Neural crest cell (in vitro differentiated cells): Measurements from ENCODE around the gene ELK3. TPM values are rescaled to one million over a fixed set of nuclear protein-coding genes. Genes with fewer than 3 reads are reported as not detected.

Experiments used
- DNase-seq: peaks from one replicate; pipeline ENCODE4 v3.0.0; 2021; ENCODE audit warnings: low read depth, mixed read lengths, low spot score
- H3K27ac Mint-ChIP-seq: one replicate; pipeline ENCODE4 v1.8.0; 2021; ENCODE audit warnings: mild to moderate bottlenecking, mixed read lengths; ENCODE audit not compliant: unreplicated experiment
- H3K27me3 Mint-ChIP-seq: 2 replicates; pipeline ENCODE4 v1.8.0; 2021; ENCODE audit warnings: low read depth, mild to moderate bottlenecking, mixed read lengths
- H3K36me3 Mint-ChIP-seq: 2 replicates; pipeline ENCODE4 v1.8.0; 2021; ENCODE audit warnings: low read depth, mild to moderate bottlenecking, mixed read lengths
- H3K4me1 Mint-ChIP-seq: 2 replicates; pipeline ENCODE4 v1.8.0; 2021; ENCODE audit warnings: mixed read lengths
- H3K4me3 Mint-ChIP-seq: one replicate; pipeline ENCODE4 v1.8.0; 2021; ENCODE audit warnings: mild to moderate bottlenecking, mixed read lengths
- H3K9me3 Mint-ChIP-seq: 2 replicates; pipeline ENCODE4 v1.8.0; 2021; ENCODE audit warnings: mixed read lengths
- CTCF ChIP-seq: fragments of 200-600 bp; sonication (generic); conservative IDR thresholded peaks from 2 replicates; pipeline ENCODE4 v1.5.0; 2021; ENCODE audit warnings: antibody characterized with exemption, mild to moderate bottlenecking
- total RNA-seq: library from RNA; stranded (reverse); gene quantifications from 2 replicates; pipeline ENCODE4 v1.2.1, GENCODE V29; 2021

The ELK3 gene
- total RNA-seq, 1 donor from 2014 or later = 19.0 TPM

DNA sequence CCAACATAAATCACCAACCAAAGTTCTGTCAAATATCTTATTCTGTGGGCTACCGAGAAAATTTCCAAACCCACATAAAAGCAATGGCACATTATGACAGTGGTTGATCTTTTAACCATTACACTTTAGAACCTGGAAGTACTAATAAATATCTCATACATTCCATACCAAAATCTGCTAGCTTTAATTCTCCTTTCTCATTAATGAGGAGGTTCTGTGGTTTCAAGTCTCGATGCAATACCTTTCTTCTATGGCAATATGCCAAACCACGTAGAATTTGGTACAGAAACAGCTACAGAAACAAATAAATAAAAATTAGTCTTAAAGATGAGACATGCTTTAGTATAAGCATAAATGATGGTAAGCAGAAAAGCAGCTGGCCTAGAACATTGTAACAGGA lies 100.7 kb downstream of the ELK3 start:
- no peak for DNase-seq
- no peak for TF ChIP-seq CTCF
- H3K27ac Mint-ChIP-seq = no peak overlapping the region

GRCh38 chr12:96295532-96296160 lies 101.5 kb downstream of the ELK3 start:
- no peak for TF ChIP-seq CTCF
- Mint-ChIP-seq H3K36me3 (peaks cover 24% of the 10 kb centered on the region), H3K4me1 (no peaks in the 10 kb centered on the region), H3K27ac (no peak overlapping the region), H3K4me3 (no peak overlapping the region), H3K9me3 (no peaks in the 10 kb centered on the region), H3K27me3 (no peaks in the 10 kb centered on the region)
- DNase-seq = no peak

More for the DNA sequence above, 100.7 kb downstream of the ELK3 start:
- Mint-ChIP-seq H3K9me3 (no peaks in the 10 kb centered on the region), H3K4me1 (no peaks in the 10 kb centered on the region), H3K27me3 (no peaks in the 10 kb centered on the region), H3K4me3 (no peak overlapping the region), H3K36me3 (peaks cover 23% of the 10 kb centered on the region)

DNA sequence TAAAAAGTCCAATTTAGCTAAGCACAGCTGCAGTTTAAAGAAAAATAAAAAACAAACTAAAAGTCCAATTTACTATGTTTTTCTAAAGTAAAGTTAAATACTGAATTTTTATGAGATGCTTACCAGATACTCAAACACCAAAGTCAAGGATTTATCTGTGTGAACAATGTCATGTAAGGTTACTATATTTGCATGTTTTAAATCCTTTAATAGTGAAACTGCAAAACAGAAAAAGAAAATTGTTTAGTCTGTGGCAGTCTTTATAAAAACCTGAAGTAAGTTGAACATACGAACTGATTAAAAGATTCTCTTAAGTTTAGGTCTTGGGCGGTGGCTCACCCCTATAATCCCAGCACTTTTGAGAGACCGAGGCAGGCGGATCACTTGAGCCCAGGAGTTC lies 103.3 kb downstream of the ELK3 start:
- Mint-ChIP-seq H3K4me1 (peaks cover 3% of the 10 kb centered on the region), H3K27ac (no peak overlapping the region), H3K9me3 (no peaks in the 10 kb centered on the region), H3K27me3 (no peaks in the 10 kb centered on the region), H3K36me3 (peaks cover 23% of the 10 kb centered on the region), H3K4me3 (no peak overlapping the region)
- DNase-seq = no peak
- TF ChIP-seq CTCF = no peak

DNA sequence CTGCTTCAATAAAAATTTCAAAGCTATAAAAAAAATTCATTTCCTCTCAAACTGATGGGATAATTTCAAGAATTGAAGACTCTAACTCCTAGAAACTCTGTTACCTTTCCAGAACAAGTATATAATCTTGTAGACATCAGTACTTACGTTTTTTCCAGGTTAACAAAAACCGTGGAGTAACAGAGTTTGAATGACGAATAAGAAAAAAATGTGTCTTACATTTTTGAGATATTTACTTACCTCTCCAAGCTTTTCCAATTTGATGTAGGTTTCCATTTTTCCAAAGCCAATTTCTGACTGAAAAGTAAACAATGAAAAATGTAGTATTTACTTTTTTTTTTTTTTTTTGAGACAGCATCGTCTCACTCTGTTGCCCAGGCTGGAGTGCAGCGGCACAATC lies 105.9 kb downstream of the ELK3 start:
- H3K4me3 Mint-ChIP-seq = no peak overlapping the region
- H3K36me3 Mint-ChIP-seq = peaks cover 13% of the 10 kb centered on the region
- no peak overlapping the region for H3K27ac Mint-ChIP-seq
- no peaks in the 10 kb centered on the region for H3K27me3 Mint-ChIP-seq
- no peak for TF ChIP-seq CTCF
- DNase-seq = no peak
- peaks cover 22% of the 10 kb centered on the region for H3K4me1 Mint-ChIP-seq
- H3K9me3 Mint-ChIP-seq = no peaks in the 10 kb centered on the region

DNA sequence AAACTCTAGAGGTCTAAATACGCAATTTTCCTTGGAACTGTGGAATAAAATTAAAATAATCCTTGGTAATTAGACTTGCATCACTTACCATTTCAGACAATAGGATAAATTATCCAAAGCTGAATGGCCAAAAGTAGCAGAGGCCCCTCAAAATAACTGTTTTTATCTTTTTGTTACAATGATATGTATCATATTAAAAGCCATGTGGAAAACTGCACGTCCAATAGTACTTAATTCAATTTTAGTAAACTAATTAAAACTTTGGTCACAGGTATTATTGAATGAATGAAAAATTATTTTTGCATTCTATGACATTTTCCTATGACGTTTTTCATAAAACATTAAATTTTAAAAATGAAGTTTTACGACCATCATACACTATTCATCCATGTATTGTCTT lies 107.6 kb downstream of the ELK3 start:
- Mint-ChIP-seq H3K27ac (no peak overlapping the region), H3K4me3 (no peak overlapping the region)

More for the DNA sequence above, 107.6 kb downstream of the ELK3 start:
- no peak for TF ChIP-seq CTCF
- H3K27me3 Mint-ChIP-seq = no peaks in the 10 kb centered on the region
- H3K9me3 Mint-ChIP-seq = no peaks in the 10 kb centered on the region
- H3K4me1 Mint-ChIP-seq = peaks cover 22% of the 10 kb centered on the region
- H3K36me3 Mint-ChIP-seq = peaks cover 10% of the 10 kb centered on the region
- DNase-seq = no peak
